Aorta (tissue), 5 donors: ENCODE data around the gene ASH1L. TPM values are rescaled to one million over a fixed set of nuclear protein-coding genes. Genes with fewer than 3 reads are reported as not detected.
A peak's percentile ranks its signal among the peaks of the same experiment; 100 is the strongest.
"Not testable (repeated sequence)": the region's sequence is repeated elsewhere in the genome, so short reads cannot be mapped to it uniquely, and the experiment has no call there.

ENCODE experiments used
- ATAC-seq: fragments of 200-7000 bp; cut with Tn5 transposase; one replicate; pipeline ENCODE4 v1.9.1; 2022; ENCODE audit warnings: moderate library complexity; ENCODE audit not compliant: low FRiP score
- DNase-seq, 2 donors: peaks; one replicate each; pipeline ENCODE4 v3.0.0-alpha.2; 2020
- H3K27ac ChIP-seq, 2 donors: one replicate each; pipeline ENCODE4 v1.5.1; 2013; ENCODE audit warnings: low read length in 2 of 2, mild to moderate bottlenecking in 2 of 2, moderate library complexity in 2 of 2, control low read depth in 1 of 2, inconsistent platforms in 1 of 2, low read depth in 1 of 2
- H3K27me3 ChIP-seq, 2 donors: one replicate each; pipeline ENCODE4 v1.6.1; 2013; ENCODE audit warnings: control low read depth in 1 of 2, low read length in 1 of 2, mild to moderate bottlenecking in 1 of 2, moderate library complexity in 1 of 2; ENCODE audit not compliant: insufficient read depth in 2 of 2, control insufficient read depth in 1 of 2
- H3K36me3 ChIP-seq, 2 donors: one replicate each; pipeline ENCODE4 v1.6.1; 2013; ENCODE audit warnings: control low read depth in 1 of 2, low read length in 1 of 2, mild to moderate bottlenecking in 1 of 2; ENCODE audit not compliant: insufficient read depth in 2 of 2, control insufficient read depth in 1 of 2
- H3K4me1 ChIP-seq, 2 donors: one replicate each; pipeline ENCODE4 v1.6.1; 2013; ENCODE audit warnings: low read length in 2 of 2, control low read depth in 1 of 2, mild to moderate bottlenecking in 1 of 2, moderate library complexity in 1 of 2; ENCODE audit not compliant: insufficient read depth in 2 of 2, control insufficient read depth in 1 of 2
- H3K4me3 ChIP-seq, 2 donors: one replicate each; pipeline ENCODE4 v1.5.1; 2013; ENCODE audit warnings: low read length in 2 of 2, control low read depth in 1 of 2, mild to moderate bottlenecking in 1 of 2
- H3K9me3 ChIP-seq: one replicate; pipeline ENCODE4 v1.6.1; 2013; ENCODE audit warnings: mild to moderate bottlenecking, low read length; ENCODE audit not compliant: control insufficient read depth
- WGBS, 2 donors: extraction: QIAGEN DNeasy Blood & Tissue Kit; methylation state at CpG; one replicate each; pipeline ENCODE4 v1.1.7; 2013; 5-methylcytosine and 5-hydroxymethylcytosine counted together
- intact Hi-C, 2 donors: fragments of 100-400 bp; cut with DNase I; formaldehyde crosslinking; loops; one replicate each; pipeline versions ENCODE4 v1.14.2 to v1.15.0; 2022
- polyA plus RNA-seq, 2 donors: library from polyadenylated mRNA; stranded (reverse); fragments of 200-250 nt; gene quantifications; one replicate each; pipeline ENCODE4 v1.2.3, GENCODE V29; 2013
- total RNA-seq, 2 donors: library from RNA; stranded (reverse); fragmentation: NEBNext Ultra II Directional; extraction: Animal tissue kit (Norgen Biotek cat#: 25700); gene quantifications; one replicate each; pipeline ENCODE4 v1.2.1, GENCODE V29; 2021
- donor health status: healthy with polysubstance abuse.
- donor health status: Bipolar disorder and iron deficiency.
- donor health status: DM: no; HTN: no; CAD: no.
- donor health status: DM: no; HTN: no; CAD: no.
- donor health status: DM: yes; HTN: yes; CAD: no.

The ASH1L gene
- total and polyA plus RNA-seq, 4 donors: 13.1 to 93.5 (median 43.9) TPM

DNA sequence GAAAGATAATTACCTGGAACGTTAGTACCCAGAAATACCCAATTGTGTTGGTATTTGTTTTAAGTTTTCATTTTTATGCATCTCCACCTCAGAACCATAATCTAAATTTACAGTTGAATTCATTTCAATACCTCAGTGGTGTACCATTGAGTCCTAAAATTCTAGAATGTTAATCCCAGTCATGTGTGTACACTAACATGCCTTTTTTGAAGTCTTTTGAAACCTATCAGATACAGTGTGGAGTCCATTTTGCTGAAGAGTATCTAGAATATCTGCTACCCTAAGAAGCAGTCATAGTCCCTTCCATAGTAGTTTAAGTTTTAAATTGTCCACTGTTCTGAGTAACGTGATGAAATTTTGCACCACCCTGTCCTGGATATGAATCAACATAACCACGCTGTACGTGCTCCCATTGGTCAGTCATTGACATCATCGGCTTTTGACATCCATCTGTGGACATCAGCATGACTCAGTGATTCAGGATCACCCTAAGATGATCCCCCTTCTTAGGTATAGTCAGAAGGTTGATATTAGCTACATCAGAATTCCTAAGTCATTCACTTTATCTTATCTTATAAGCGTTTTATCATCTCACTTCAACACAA lies 7.5 kb upstream of the ASH1L start:
- no peak for ATAC-seq
- Histone ChIP-seq H3K9me3 (no peaks in the 10 kb centered on the region), H3K4me3 (no peak overlapping the region), H3K27me3 (no peaks in the 10 kb centered on the region), H3K4me1 (no peaks in the 10 kb centered on the region), H3K27ac (no peak overlapping the region), H3K36me3 (no peaks in the 10 kb centered on the region)
- no peak for DNase-seq
- intact Hi-C loops: no loop called here
- 80 to 86% methylated on average over 6 of the region's 6 CpGs for WGBS, 2 donors

DNA sequence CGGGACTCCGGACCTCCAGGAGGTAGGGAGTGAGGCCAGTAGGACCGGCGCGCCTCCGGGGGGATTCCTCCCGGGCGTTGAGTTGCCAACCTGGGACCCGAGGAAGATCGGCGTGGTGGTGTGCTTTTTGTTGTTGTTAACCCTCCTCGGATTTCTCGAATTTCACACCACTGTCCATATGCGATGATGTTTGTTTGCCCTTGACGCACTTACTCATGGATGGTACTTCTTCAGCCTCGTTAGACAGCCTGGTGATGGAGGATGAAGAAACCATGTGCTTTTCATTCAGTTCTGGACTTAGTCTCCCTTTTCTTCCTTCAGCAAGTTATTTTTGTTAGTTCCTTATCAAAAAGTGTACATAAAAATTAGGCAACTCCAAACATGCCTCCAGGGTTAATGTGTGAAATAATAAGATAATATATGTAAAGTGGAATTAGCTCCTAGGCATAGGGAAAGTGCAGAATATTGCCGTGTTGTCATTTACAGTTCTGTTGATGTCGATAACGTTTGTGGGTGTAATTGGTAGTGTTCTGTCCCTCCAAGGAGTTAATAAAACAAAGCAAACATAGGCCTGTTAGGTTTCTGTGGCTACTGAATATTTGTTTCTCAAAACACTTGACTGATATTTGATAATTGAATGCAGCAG lies 897 bp upstream of the ASH1L start:
- H3K36me3 ChIP-seq, intact Hi-C loops, H3K4me1 ChIP-seq, DNase-seq, H3K27me3 ChIP-seq, H3K9me3 ChIP-seq: not testable (repeated sequence)
- ATAC-seq: peak; percentile 1
- whole genome bisulfite sequencing, 2 donors: 0% methylated on average over 19 of the region's 19 CpGs
- peak overlapping the region; percentile 90 to 98 for H3K4me3 ChIP-seq
- H3K27ac ChIP-seq: peak overlapping the region in 1 of 2 donors; percentile 89

DNA sequence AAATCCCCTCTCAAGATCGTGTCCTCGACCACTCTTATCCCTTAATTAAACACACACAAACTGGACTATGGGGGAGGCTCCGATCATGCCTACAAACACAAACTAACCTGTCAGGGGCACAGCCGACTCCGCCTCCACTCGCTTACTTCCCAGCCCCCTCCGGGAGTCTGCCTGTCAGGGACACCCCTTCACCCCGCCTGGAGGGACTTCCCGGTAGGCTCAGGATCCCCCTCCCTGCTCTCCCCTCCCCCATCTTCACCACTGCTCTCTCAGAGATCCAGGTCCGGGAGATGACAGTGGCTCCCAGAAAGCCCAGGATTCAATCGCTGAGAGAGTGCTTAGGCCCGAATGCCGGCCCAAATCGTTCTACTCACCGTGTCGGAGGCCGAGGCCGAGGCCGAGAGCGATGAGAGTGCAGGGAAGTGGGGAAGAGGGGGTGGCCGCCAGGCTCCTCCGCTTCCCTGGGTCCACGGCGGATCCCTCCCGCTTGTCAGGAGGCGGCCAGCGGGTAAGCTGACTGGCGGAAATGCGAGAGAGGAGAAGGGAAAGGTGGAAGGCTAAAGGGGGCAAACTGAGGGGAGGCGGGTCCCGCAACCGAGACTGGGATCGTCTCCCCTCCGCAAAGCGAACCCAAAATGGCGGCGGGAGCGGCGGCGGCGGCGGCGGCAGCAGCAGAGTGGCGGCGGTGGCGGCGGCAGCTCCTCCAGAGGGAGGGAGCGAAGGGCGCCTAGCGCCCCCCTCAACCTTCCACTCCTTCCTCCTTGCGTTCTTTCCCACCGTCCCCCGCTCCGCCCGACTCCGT lies 623 bp downstream of the ASH1L start:
- H3K9me3 ChIP-seq, H3K4me1 ChIP-seq, intact Hi-C loops, H3K27me3 ChIP-seq, H3K36me3 ChIP-seq: not testable (repeated sequence)
- Histone ChIP-seq H3K4me3 (peak overlapping the region; percentile 49 to 98), H3K27ac (peak overlapping the region in 1 of 2 donors; percentile 87)
- 0% methylated on average over 25 to 47 of the region's 56 CpGs for WGBS, 2 donors
- peak; percentile 72 to 83 for DNase-seq
- peak; percentile 75 for ATAC-seq

DNA sequence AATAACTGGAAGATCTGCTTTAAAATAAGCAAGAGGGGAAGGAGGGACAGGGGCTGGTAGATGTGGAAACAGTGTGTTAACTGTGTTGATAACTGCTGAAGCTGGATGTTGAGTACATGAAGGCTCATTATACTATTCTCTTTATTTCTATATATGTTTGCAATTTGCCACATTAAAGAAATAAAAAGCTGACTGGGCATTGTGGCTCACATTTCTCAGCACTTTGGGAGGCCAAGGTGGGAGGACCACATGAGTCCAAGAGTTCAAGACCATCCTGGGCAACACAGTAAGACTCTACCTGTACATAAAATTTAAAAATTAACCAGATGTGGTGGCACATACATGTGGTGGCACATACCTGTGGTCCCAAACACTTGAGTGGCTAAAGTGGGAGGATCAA lies 6.7 kb downstream of the ASH1L start:
- Histone ChIP-seq H3K9me3 (no peaks in the 10 kb centered on the region), H3K4me3 (no peak overlapping the region), H3K27ac (no peak overlapping the region), H3K27me3 (no peaks in the 10 kb centered on the region), H3K4me1 (peaks cover 0 to 2% of the 10 kb centered on the region in 2 donors), H3K36me3 (no peaks in the 10 kb centered on the region)
- ATAC-seq (no peak), DNase-seq (no peak)
- intact Hi-C loops: no loop called here

DNA sequence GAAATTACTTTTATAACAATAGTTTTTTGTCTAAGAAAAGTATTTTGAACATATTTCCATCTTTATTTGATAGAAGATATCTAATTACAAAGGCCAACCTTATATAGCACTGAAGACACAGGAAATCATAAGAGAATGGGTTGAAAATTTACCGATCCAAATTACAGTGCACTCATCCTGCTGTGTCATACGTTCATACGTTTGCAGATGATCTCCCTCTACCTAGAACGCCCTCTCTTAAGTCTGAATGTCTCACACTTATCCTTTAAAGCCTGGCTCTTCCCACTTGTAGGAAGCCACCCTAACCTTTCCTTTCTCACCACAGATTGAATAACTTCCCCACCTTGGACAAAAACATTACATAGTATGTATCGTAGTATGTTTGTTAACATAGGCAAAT lies 9.3 kb downstream of the ASH1L start:
- WGBS, 2 donors: 61 to 67% methylated on average over 5 of the region's 5 CpGs
- no peaks in the 10 kb centered on the region for H3K9me3 ChIP-seq

DNA sequence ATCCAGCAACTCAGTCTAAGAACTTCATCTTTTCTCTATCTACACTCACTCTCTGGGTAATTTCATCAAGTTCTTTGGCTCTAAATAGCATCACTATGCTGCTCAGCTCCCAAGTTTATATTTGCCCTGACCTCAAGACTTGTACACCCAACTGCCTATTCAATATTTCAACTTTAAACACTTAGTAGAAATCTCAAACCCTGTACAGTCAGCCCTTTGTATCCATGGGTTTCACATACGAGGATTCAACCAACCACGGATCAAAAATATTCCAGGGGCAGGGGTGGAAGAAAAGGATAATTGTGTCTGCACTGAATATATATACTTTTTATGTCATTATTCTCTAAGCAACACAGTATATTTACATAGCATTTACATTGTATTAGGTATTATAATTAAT lies 13.9 kb downstream of the ASH1L start:
- no peaks in the 10 kb centered on the region for H3K27me3 ChIP-seq
- WGBS, 2 donors: 83 to 84% methylated on average over 2 of the region's 2 CpGs
- H3K4me1 ChIP-seq: peaks cover 4 to 5% of the 10 kb centered on the region in 2 donors
- no peak overlapping the region for H3K27ac ChIP-seq
- DNase-seq (no peak), ATAC-seq (no peak)
- intact Hi-C loops: no loop called here
- H3K9me3 ChIP-seq: no peaks in the 10 kb centered on the region
- H3K36me3 ChIP-seq: no peaks in the 10 kb centered on the region
- no peak overlapping the region for H3K4me3 ChIP-seq

More for the DNA sequence above, 9.3 kb downstream of the ASH1L start:
- Histone ChIP-seq H3K4me3 (no peak overlapping the region), H3K27ac (no peak overlapping the region), H3K27me3 (no peaks in the 10 kb centered on the region), H3K4me1 (peaks cover 4 to 5% of the 10 kb centered on the region in 2 donors), H3K36me3 (no peaks in the 10 kb centered on the region)
- intact Hi-C loops: no loop called here
- no peak for ATAC-seq
- DNase-seq: no peak

DNA sequence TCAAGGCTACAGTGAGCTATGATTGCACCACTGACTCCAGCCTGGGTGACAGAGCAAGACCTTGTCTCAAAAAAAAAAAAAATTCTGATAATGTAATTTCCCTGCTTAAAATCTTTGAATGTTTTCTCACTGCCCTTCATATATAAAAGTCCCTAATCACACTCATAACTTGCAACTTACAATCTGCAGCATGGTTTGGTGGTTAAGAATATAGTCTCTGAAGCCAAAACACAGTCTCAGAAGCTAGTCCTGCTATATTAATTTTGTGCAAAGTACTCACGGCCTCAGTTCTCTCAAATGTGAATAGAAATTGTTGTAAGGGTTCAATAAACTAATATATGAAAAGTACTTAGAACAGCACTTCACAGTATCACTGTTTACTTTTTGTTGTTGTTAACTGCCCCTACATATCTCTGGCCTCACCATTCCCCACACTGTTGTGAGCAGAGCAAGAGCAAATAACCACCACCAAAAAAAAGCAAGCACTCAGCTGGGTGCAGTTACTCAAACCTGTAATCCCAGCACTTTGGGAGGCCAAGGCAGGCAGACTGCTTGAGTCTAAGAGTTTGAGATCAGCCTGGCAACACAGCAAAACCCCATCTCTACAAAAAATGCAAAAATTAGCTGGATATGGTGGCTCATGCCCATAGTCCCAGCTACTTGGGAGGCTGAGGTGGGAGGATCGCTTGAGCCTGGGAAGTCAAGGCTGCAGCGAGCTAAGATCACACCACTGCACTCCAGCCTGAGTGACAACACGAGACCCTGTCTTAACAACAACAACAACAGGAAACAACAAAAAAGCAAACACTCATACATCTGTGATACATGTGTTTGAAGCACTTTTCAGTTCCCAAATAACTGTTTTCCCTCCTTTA lies 22.4 kb downstream of the ASH1L start:
- DNase-seq: no peak
- no peaks in the 10 kb centered on the region for H3K36me3 ChIP-seq
- H3K9me3 ChIP-seq: no peaks in the 10 kb centered on the region
- WGBS, 2 donors: 88 to 89% methylated on average over 4 of the region's 4 CpGs
- ATAC-seq: no peak
- H3K4me1 ChIP-seq: peaks cover 1 to 3% of the 10 kb centered on the region in 2 donors
- no peak overlapping the region for H3K4me3 ChIP-seq
- no peak overlapping the region for H3K27ac ChIP-seq
- intact Hi-C loops: no loop called here
- no peaks in the 10 kb centered on the region for H3K27me3 ChIP-seq

DNA sequence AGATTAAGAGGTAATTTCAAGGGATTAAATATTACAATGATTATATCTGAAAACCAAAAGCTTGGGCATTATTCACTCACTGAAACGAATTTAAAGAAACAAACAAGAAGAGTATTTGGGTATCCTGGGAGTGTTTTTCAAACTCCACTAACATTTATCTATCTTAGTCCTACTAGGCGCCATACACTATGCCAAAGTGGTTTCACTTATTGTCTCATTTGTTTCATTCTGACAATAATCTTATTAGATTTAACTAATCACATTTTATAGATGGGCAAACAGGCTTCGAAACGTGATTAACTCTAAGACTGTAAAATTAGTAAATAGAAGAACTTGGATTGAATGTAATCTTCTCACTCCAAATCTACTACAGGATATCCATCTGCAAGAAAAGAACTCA lies 25.4 kb downstream of the ASH1L start:
- Histone ChIP-seq H3K9me3 (no peaks in the 10 kb centered on the region), H3K4me1 (peaks cover 1 to 3% of the 10 kb centered on the region in 2 donors), H3K36me3 (no peaks in the 10 kb centered on the region), H3K27me3 (no peaks in the 10 kb centered on the region), H3K4me3 (no peak overlapping the region), H3K27ac (peak overlapping the region in 1 of 2 donors; percentile 28)
- ATAC-seq (no peak), DNase-seq (no peak)
- intact Hi-C loops: no loop called here
- 80 to 83% methylated on average over 4 of the region's 4 CpGs for WGBS, 2 donors
